K562 (cell line): ENCODE measurements around the gene ZBTB44. TPM values are rescaled to one million over a fixed set of nuclear protein-coding genes. Genes with fewer than 3 reads are reported as not detected.

Experiments used
- ATAC-seq: fragments of 200-7000 bp; cut with Tn5 transposase; 3 replicates; pipeline ENCODE4 v1.9.1; 2020; ENCODE audit warnings: moderate library complexity
- BruUV-seq: library from RNA; stranded (reverse); fragments of 400-500 nt; replicated peaks from 2 replicates; lab custom pipeline; 2021; lab: Mats Ljungman, UMichigan
- CTCF ChIA-PET: fragments of 300-600 bp; formaldehyde crosslinking; extraction: SDS; loops from one replicate; lab custom pipeline; 2021; ENCODE audit warnings: low intra/inter-chr PET ratio; lab: Yijun Ruan, JAX
- POLR2A ChIA-PET: fragments of 300-600, 350-650 bp; sonication (Branson Sonifier 250); formaldehyde crosslinking; extraction: SDS; loops from one replicate; lab custom pipeline; 2021; ENCODE audit warnings: antibody characterized with exemption, inconsistent platforms; lab: Yijun Ruan, JAX
- DNase-seq, 4 experiments: peaks; one replicate each; pipeline versions ENCODE4 v3.0.0 to v3.0.0-alpha.2; 2011 to 2018; ENCODE audit warnings: low spot score in 3 of 4, mixed read lengths in 3 of 4; ENCODE audit errors: extremely low read depth in 1 of 4
- FAIRE-seq: peaks from 2 replicates; lab custom pipeline; 2011; peaks lifted over from hg19 to GRCh38; lab: Jason Lieb, UNC
- H2AFZ ChIP-seq: 2 replicates; pipeline ENCODE4 v1.6.0; 2011; ENCODE audit warnings: low read depth, low read length, control low read depth, inconsistent platforms
- H3K27ac ChIP-seq: fragments of 200-600 bp; 3 replicates; pipeline ENCODE4 v1.8.0; 2011; ENCODE audit warnings: low read depth, mild to moderate bottlenecking, control low read depth, inconsistent platforms, low read length, moderate library complexity, mixed read lengths; ENCODE audit errors: extremely low read depth
- H3K27me3 ChIP-seq, 2 experiments: fragments of 300-600 bp in 1 of 2; 2 replicates in 1 of 2; 3 replicates in 1 of 2; pipeline versions ENCODE4 v1.6.0 to v1.8.0; 2011; ENCODE audit warnings: inconsistent platforms in 2 of 2, low read length in 2 of 2, mild to moderate bottlenecking in 1 of 2, mixed read lengths in 1 of 2, moderate library complexity in 1 of 2; ENCODE audit not compliant: control insufficient read depth in 2 of 2, insufficient read depth in 2 of 2
- H3K36me3 ChIP-seq: fragments of 300-600 bp; 3 replicates; pipeline ENCODE4 v1.8.0; 2011; ENCODE audit warnings: mild to moderate bottlenecking, low read length, inconsistent platforms; ENCODE audit not compliant: control insufficient read depth, insufficient read depth
- H3K4me1 ChIP-seq, 2 experiments: fragments of 200-600 bp in 1 of 2; replicated peaks in 1 of 2; 2 replicates in 1 of 2; 3 replicates in 1 of 2; pipeline versions ENCODE4 v1.5.1 to v1.8.0; 2011; ENCODE audit warnings: inconsistent platforms in 2 of 2, low read length in 2 of 2, mild to moderate bottlenecking in 1 of 2, mixed read lengths in 1 of 2, moderate library complexity in 1 of 2; ENCODE audit not compliant: control insufficient read depth in 2 of 2, insufficient read depth in 2 of 2
- H3K4me2 ChIP-seq: 2 replicates; pipeline ENCODE4 v1.6.1; 2011; ENCODE audit warnings: low read length, control low read depth, inconsistent platforms, mixed read lengths; ENCODE audit not compliant: insufficient read depth
- H3K4me3 ChIP-seq: fragments of 200-600 bp; sonication (generic), shearing (Covaris generic); 2 replicates; pipeline ENCODE4 v1.5.1; 2016; ENCODE audit warnings: control low read depth, inconsistent platforms
- H3K79me2 ChIP-seq: fragments of 200-600 bp; 3 replicates; pipeline ENCODE4 v1.8.0; 2011; ENCODE audit warnings: low read length, inconsistent platforms; ENCODE audit not compliant: control insufficient read depth, insufficient read depth
- H3K9ac ChIP-seq, 2 experiments: 2 replicates each; pipeline versions ENCODE4 v1.6.0 to v1.6.1; 2011; ENCODE audit warnings: low read depth in 2 of 2, low read length in 2 of 2, control low read depth in 1 of 2, inconsistent platforms in 1 of 2, mild to moderate bottlenecking in 1 of 2, mixed read lengths in 1 of 2; ENCODE audit not compliant: insufficient read depth in 1 of 2
- H3K9me1 ChIP-seq: one replicate; pipeline ENCODE4 v1.6.0; 2011; ENCODE audit warnings: inconsistent platforms, mild to moderate bottlenecking, low read length, moderate library complexity; ENCODE audit not compliant: control insufficient read depth, insufficient read depth
- H3K9me3 ChIP-seq: replicated peaks from 2 replicates; pipeline ENCODE4 v1.5.1; 2011; ENCODE audit warnings: low read depth, low read length, inconsistent platforms; ENCODE audit not compliant: control insufficient read depth, insufficient read depth
- H4K20me1 ChIP-seq: replicated peaks from 2 replicates; pipeline ENCODE4 v1.6.1; 2011; ENCODE audit warnings: low read length, inconsistent platforms, mixed read lengths; ENCODE audit not compliant: control insufficient read depth, insufficient read depth
- CTCFL ChIP-seq: IDR thresholded peaks from 2 replicates; pipeline ENCODE4 v1.6.1; 2011; ENCODE audit warnings: borderline replicate concordance, low read depth, mild to moderate bottlenecking, moderate library complexity, low read length; ENCODE audit not compliant: insufficient read depth, poor library complexity, severe bottlenecking
- DDX20 ChIP-seq: fragments of 450-650 bp; IDR thresholded peaks from 2 replicates; pipeline ENCODE4 v1.6.1; 2016; ENCODE audit warnings: missing genetic modification characterization, low read depth, mild to moderate bottlenecking, missing compliant biosample characterization, moderate library complexity
- DPF2 ChIP-seq: fragments of 450-650 bp; IDR thresholded peaks from 2 replicates; pipeline ENCODE4 v1.6.1; 2016
- FOXJ3 ChIP-seq: sonication (generic); formaldehyde crosslinking; IDR thresholded peaks from 2 replicates; pipeline ENCODE4 v1.4.0; 2020; ENCODE audit warnings: mild to moderate bottlenecking, missing genetic modification reagents
- JUND ChIP-seq, 2 experiments: IDR thresholded peaks; 2 replicates in 1 of 2; 3 replicates in 1 of 2; pipeline ENCODE4 v1.6.1; 2011; ENCODE audit warnings: borderline replicate concordance in 2 of 2, low read depth in 2 of 2, low read length in 2 of 2, improper control_type of control experiment in 1 of 2, missing biosample characterization in 1 of 2, missing genetic modification characterization in 1 of 2, missing genetic modification reagents in 1 of 2
- MLX ChIP-seq, 2 experiments: fragments of 450-650 bp in 1 of 2; sonication (generic) in 1 of 2; formaldehyde crosslinking; conservative IDR thresholded peaks; 2 replicates each; pipeline versions ENCODE4 v1.4.0 to v1.8.1; 2020 to 2022; ENCODE audit warnings: mild to moderate bottlenecking in 1 of 2, missing genetic modification reagents in 1 of 2
- RBBP5 ChIP-seq: fragments of 200-600 bp; sonication (generic); IDR thresholded peaks from 2 replicates; pipeline ENCODE4 v1.6.1; 2012; ENCODE audit warnings: borderline replicate concordance, mild to moderate bottlenecking, low read length, control low read depth, inconsistent platforms; ENCODE audit not compliant: insufficient read depth, poor library complexity, severe bottlenecking
- SETDB1 ChIP-seq: IDR thresholded peaks from one replicate; pipeline ENCODE4 v1.6.1; 2012; ENCODE audit warnings: low read length, control low read depth, inconsistent platforms
- WGBS: fragments of 100-300 bp; shearing (Covaris generic); methylation state at CpG from one replicate; pipeline ENCODE4 v1.1.6; 2016; ENCODE audit warnings: low coverage, mixed read lengths; ENCODE audit not compliant: insufficient coverage; ENCODE audit errors: missing lambda C conversion rate; 5-methylcytosine and 5-hydroxymethylcytosine counted together
- in situ Hi-C: fragments of 300-500 bp; cut with MboI; formaldehyde crosslinking; loops from 4 replicates; pipeline ENCODE4 v1.15.0; 2018; ENCODE audit warnings: inconsistent platforms, mixed read lengths
- intact Hi-C: fragments of 100-400 bp; cut with micrococcal nuclease; formaldehyde crosslinking; loops from 2 replicates; pipeline ENCODE4 v1.14.2; 2022
- polyA plus RNA-seq, 8 experiments: library from polyadenylated mRNA; depleted of rRNA in 4 of 8; stranded (reverse) in 5 of 8; unstranded in 3 of 8; fragments of >200 nt; fragmentation: Nextera tagmentation in 2 of 8; fragmentation: Illumina TruSeq in 1 of 8; extraction: Ambion mirVana in 2 of 8; extraction: Trizol in 1 of 8; gene quantifications; 2 replicates each; pipeline versions ENCODE4 v1.2.1 to v1.2.3, GENCODE V29; 2011 to 2014; ENCODE audit warnings: inconsistent platforms in 1 of 8, missing spikeins in 1 of 8
- total RNA-seq, 7 experiments: library from RNA; depleted of rRNA in 6 of 7; stranded (reverse); fragments of >200 nt in 6 of 7; fragmentation: Illumina TruSeq in 2 of 7; extraction: Trizol in 2 of 7; gene quantifications; 2 replicates each; pipeline versions ENCODE4 v1.2.1 to v1.2.3, GENCODE V29; 2011 to 2021; ENCODE audit warnings: low replicate concordance in 1 of 7
- TF ChIP-seq, protein P1 (sequence below): fragments of 450-650 bp; formaldehyde crosslinking; IDR thresholded peaks from 2 replicates; pipeline ENCODE4 v1.4.0; 2020; ENCODE audit warnings: mild to moderate bottlenecking, moderate library complexity

The ZBTB44 gene
- total and polyA plus RNA-seq, 9 of the 15 experiments (the other 6 are each of a cell fraction or from before 2014, with no cell fraction given): 4.7 to 27.1 (median 17.3) TPM

GRCh38 chr11:130214861-130215530 lies 99.7 kb downstream of the ZBTB44 start (continued):
- TF ChIP-seq JUND (IDR thresholded peaks at IDR 0.05; ENCODE audit: borderline replicate concordance, low read depth, low read length) (no peak), JUND (tag; IDR thresholded peaks at IDR 0.05; ENCODE audit: borderline replicate concordance, low read depth, low read length) (no peak)
- TF ChIP-seq, protein P1, sequence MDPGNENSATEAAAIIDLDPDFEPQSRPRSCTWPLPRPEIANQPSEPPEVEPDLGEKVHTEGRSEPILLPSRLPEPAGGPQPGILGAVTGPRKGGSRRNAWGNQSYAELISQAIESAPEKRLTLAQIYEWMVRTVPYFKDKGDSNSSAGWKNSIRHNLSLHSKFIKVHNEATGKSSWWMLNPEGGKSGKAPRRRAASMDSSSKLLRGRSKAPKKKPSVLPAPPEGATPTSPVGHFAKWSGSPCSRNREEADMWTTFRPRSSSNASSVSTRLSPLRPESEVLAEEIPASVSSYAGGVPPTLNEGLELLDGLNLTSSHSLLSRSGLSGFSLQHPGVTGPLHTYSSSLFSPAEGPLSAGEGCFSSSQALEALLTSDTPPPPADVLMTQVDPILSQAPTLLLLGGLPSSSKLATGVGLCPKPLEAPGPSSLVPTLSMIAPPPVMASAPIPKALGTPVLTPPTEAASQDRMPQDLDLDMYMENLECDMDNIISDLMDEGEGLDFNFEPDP (CRISPR knock-in tag): no peak

DNA sequence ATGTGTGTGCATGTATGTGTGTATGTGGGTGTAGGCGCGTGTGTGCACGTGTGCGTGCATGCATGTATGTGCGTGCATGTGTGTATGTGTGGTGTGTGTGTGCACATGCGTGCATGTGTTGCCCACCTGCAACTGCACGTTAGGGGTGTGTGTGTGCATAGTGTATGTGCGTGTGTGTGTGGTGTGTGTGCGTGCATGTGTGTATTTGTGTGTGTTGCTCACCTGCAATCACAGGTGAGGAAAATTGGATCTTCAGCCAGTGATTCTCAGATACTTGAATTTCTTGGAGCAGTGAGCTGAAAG lies 100.8 kb downstream of the ZBTB44 start:
- CTCF ChIA-PET: interaction anchor here (1.6 to 3.1 kb wide), 2 partner anchors 221 to 648 kb away, joined by 12 to 23 read pairs; no protein-coding TSS in a partner anchor
- no peak for FAIRE-seq

More for the DNA sequence above, 100.8 kb downstream of the ZBTB44 start:
- no TSS peak for BruUV-seq
- Histone ChIP-seq H3K79me2 (no peaks in the 10 kb centered on the region), H3K27ac (no peak overlapping the region), H4K20me1 (peaks cover 11% of the 10 kb centered on the region; the same call in 1 of the 2 replicates), H3K9me3 (no peaks in the 10 kb centered on the region), H3K9me1 (no peaks in the 10 kb centered on the region), H3K4me1 (peaks cover 0 to 14% of the 10 kb centered on the region in 2 experiments; a peak in 1 of 5 replicates), H3K27me3 (peaks cover 30 to 90% of the 10 kb centered on the region in 2 experiments; a peak in 4 of 5 replicates), H3K9ac (no peak overlapping the region), H2AFZ (no peak overlapping the region), H3K4me3 (no peak overlapping the region), H3K36me3 (no peaks in the 10 kb centered on the region), H3K4me2 (no peak overlapping the region)
- WGBS: 43% methylated on average over 6 of the region's 9 CpGs
- no peak for DNase-seq
- POLR2A ChIA-PET: no interaction called here
- in situ Hi-C loops: loop anchor here (5.0 to 10.0 kb wide), 2 partner anchors 211 to 648 kb away; partner anchors contain the start of gene ADAMTS8
- intact Hi-C loops: loop anchor here (1.0 to 2.0 kb wide), 3 partner anchors 157 to 649 kb away; no protein-coding TSS in a partner anchor
- TF ChIP-seq SETDB1 (no peak), RBBP5 (no peak), CTCFL (no peak), DPF2 (no peak), MLX (CRISPR knock-in tag; conservative IDR thresholded peaks at IDR 0.05) (no peak), DDX20 (no peak), FOXJ3 (CRISPR knock-in tag) (no peak)
- no peak for ATAC-seq
